Measurements from ENCODE around the gene ARHGAP42.

GRCh38 chr11:101022256-101022655 lies 335.2 kb downstream of the ARHGAP42 start:
- TF ChIP-seq, protein P1, sequence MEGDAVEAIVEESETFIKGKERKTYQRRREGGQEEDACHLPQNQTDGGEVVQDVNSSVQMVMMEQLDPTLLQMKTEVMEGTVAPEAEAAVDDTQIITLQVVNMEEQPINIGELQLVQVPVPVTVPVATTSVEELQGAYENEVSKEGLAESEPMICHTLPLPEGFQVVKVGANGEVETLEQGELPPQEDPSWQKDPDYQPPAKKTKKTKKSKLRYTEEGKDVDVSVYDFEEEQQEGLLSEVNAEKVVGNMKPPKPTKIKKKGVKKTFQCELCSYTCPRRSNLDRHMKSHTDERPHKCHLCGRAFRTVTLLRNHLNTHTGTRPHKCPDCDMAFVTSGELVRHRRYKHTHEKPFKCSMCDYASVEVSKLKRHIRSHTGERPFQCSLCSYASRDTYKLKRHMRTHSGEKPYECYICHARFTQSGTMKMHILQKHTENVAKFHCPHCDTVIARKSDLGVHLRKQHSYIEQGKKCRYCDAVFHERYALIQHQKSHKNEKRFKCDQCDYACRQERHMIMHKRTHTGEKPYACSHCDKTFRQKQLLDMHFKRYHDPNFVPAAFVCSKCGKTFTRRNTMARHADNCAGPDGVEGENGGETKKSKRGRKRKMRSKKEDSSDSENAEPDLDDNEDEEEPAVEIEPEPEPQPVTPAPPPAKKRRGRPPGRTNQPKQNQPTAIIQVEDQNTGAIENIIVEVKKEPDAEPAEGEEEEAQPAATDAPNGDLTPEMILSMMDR (IDR thresholded peaks at IDR 0.05), result no peak
- TF ChIP-seq POLR2A (IDR thresholded peaks at IDR 0.05) (no peak), EP300 (IDR thresholded peaks at IDR 0.05) (no peak)

Measured in ovary (tissue), 3 donors.